GM21786 (cell line): Measurements from ENCODE around the gene EPB42.
"Not testable (repeated sequence)": the region's sequence is repeated elsewhere in the genome, so short reads cannot be mapped to it uniquely, and the experiment has no call there.

Source experiments
- ATAC-seq: cut with Tn5 transposase; IDR thresholded peaks from one replicate; pipeline ENCODE4 v1.9.1; 2021; ENCODE audit not compliant: unreplicated experiment

Gene EPB42

GRCh38 chr15:43189296-43189695, 31.5 kb downstream of the EPB42 start:
- no peak for ATAC-seq

- no peak for ATAC-seq
These were observed 33.2 kb downstream of the EPB42 start for GRCh38 chr15:43187544-43188155.

GRCh38 chr15:43186003-43186353, 34.8 kb downstream of the EPB42 start:
- ATAC-seq, result peak; percentile 6

GRCh38 chr15:43185157-43186002, 35.4 kb downstream of the EPB42 start, which contains the start of gene CCNDBP1:
Gene CCNDBP1, plus strand, starts transcription at chr15:43185403. Its CDS starts 96 bp downstream, at chr15:43185499.
- peak; percentile 92 for ATAC-seq

- ATAC-seq, result no peak
These were observed 36.3 kb downstream of the EPB42 start for GRCh38 chr15:43184407-43185124.

GRCh38 chr15:43183270-43183669, 37.5 kb downstream of the EPB42 start:
- ATAC-seq, result no peak

GRCh38 chr15:43177147-43177546, 43.7 kb downstream of the EPB42 start:
- not testable (repeated sequence) for ATAC-seq

- ATAC-seq, result not testable (repeated sequence)
These were observed 45.0 kb downstream of the EPB42 start for GRCh38 chr15:43175656-43176309.

- no peak for ATAC-seq
These were observed 50.9 kb downstream of the EPB42 start for GRCh38 chr15:43169888-43170287.

- ATAC-seq, result no peak
These were observed 52.4 kb downstream of the EPB42 start for GRCh38 chr15:43168192-43169107.

GRCh38 chr15:43167261-43167660, 53.6 kb downstream of the EPB42 start:
- not testable (repeated sequence) for ATAC-seq

GRCh38 chr15:43165801-43166325, 55.0 kb downstream of the EPB42 start:
- no peak for ATAC-seq

- no peak for ATAC-seq
These were observed 67.5 kb downstream of the EPB42 start for GRCh38 chr15:43153269-43153668.

- ATAC-seq, result no peak
These were observed 69.1 kb downstream of the EPB42 start for GRCh38 chr15:43151688-43152087.

GRCh38 chr15:43150191-43150929, 70.5 kb downstream of the EPB42 start:
- no peak for ATAC-seq
